ENCODE results near the gene RACGAP1.

GRCh38 chr12:50041962-50042361, 16.7 kb upstream of the RACGAP1 start:
- TF ChIP-seq, protein P1, sequence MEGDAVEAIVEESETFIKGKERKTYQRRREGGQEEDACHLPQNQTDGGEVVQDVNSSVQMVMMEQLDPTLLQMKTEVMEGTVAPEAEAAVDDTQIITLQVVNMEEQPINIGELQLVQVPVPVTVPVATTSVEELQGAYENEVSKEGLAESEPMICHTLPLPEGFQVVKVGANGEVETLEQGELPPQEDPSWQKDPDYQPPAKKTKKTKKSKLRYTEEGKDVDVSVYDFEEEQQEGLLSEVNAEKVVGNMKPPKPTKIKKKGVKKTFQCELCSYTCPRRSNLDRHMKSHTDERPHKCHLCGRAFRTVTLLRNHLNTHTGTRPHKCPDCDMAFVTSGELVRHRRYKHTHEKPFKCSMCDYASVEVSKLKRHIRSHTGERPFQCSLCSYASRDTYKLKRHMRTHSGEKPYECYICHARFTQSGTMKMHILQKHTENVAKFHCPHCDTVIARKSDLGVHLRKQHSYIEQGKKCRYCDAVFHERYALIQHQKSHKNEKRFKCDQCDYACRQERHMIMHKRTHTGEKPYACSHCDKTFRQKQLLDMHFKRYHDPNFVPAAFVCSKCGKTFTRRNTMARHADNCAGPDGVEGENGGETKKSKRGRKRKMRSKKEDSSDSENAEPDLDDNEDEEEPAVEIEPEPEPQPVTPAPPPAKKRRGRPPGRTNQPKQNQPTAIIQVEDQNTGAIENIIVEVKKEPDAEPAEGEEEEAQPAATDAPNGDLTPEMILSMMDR (IDR thresholded peaks at IDR 0.05) = no peak
- no peak for TF ChIP-seq POLR2AphosphoS5 (IDR thresholded peaks at IDR 0.05; ENCODE audit: low read depth, low read length)
- no peak for TF ChIP-seq RCOR1 (IDR thresholded peaks at IDR 0.05; ENCODE audit: low read length)
